Adrenal gland (tissue), 5 donors: ENCODE measurements around the gene IQCC.

Experiments
- CTCF ChIP-seq, 6 experiments: fragments of 450-650 bp in 4 of 6; fragments of 200-600 bp in 2 of 6; sonication (generic) in 1 of 6; IDR thresholded peaks; 1 replicate in 5 of 6; 2 replicates in 1 of 6; pipeline versions ENCODE4 v1.5.1 to v1.8.0; 2016 to 2021; ENCODE audit warnings: antibody characterized with exemption in 6 of 6, mild to moderate bottlenecking in 2 of 6, moderate library complexity in 1 of 6
- POLR2A ChIP-seq, 2 donors: fragments of 450-650 bp; IDR thresholded peaks; one replicate each; pipeline ENCODE4 v1.6.1; 2017; ENCODE audit warnings: antibody characterized with exemption in 2 of 2, mild to moderate bottlenecking in 2 of 2, moderate library complexity in 1 of 2
- donor health status: DM: no; HTN: no; CAD: no.

DNA sequence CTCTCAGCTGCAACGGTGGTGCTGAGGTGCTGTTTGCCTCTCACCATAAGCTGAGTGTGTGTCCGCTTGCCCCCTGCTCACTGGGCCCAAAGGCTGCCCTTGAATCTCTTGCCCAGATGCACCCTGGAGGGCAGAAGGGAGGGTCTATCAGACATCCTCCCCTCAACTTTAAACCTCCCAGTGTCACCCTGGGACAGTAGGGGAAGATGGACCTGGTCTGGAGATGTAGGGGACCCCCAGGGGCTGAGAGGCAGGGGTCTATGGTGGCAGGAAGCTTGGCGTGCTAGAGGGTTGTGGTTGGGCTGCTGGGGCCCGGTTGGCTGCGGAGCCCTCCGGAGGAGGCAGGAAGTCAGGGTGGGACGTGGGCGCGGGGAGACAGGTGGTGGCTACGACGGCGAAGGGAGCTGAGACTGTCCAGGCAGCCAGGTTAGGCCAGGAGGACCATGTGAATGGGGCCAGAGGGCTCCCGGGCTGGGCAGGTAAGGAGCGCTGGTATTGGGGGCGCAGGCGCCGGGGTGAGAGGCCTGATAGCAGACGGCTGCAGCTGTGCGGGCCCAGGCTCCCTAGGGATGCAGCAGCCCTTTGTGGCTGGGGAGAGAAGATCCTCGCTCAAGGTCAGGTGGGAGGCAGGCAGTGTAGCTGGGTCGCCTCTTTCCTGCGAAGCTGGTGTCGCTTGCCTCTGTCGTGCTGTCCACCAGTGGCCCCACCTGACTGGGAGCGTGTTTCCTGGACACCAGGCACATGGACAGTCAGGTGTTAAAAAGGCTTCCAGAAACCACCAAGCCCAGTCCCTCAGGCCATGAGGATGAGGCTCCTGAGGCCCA lies 45.6 kb downstream of the IQCC start, which contains the start of gene LCK:
- no peak for TF ChIP-seq CTCF (IDR thresholded peaks at IDR 0.05)
- no peak for TF ChIP-seq POLR2A (IDR thresholded peaks at IDR 0.05)
